AG04450 (cell line): ENCODE results near the gene GGTLC2. TPM values are rescaled to one million over a fixed set of nuclear protein-coding genes. Genes with fewer than 3 reads are reported as not detected.
A peak's percentile ranks its signal among the peaks of the same experiment; 100 is the strongest.
"Not testable (repeated sequence)": the region's sequence is repeated elsewhere in the genome, so short reads cannot be mapped to it uniquely, and the experiment has no call there.

ENCODE experiments used
- CTCF ChIA-PET: fragments of 300-600, 350-600 bp; formaldehyde crosslinking; extraction: SDS; loops from one replicate; lab custom pipeline; 2022; ENCODE audit warnings: antibody characterized with exemption, inconsistent platforms; lab: Charles Lee
- POLR2A ChIA-PET: fragments of 350-600 bp; formaldehyde crosslinking; extraction: SDS; loops from one replicate; lab custom pipeline; 2021; ENCODE audit warnings: antibody characterized with exemption, inconsistent platforms; lab: Yijun Ruan, JAX
- DNase-seq: peaks from one replicate; pipeline ENCODE4 v3.0.0-alpha.2; 2011; ENCODE audit warnings: low read depth, low spot score
- H3K27ac ChIP-seq: one replicate; pipeline ENCODE4 v1.5.1; 2012; ENCODE audit warnings: low read depth, low read length, control low read depth
- H3K27me3 ChIP-seq: one replicate; pipeline ENCODE4 v1.6.0; 2012; ENCODE audit warnings: low read length; ENCODE audit not compliant: control insufficient read depth, insufficient read depth
- H3K4me3 ChIP-seq: 2 replicates; pipeline ENCODE4 v1.5.1; 2011; ENCODE audit warnings: mild to moderate bottlenecking, low read depth, low read length, control low read depth
- H3K9me3 ChIP-seq: 2 replicates; pipeline ENCODE4 v1.5.1; 2012; ENCODE audit warnings: low read length; ENCODE audit not compliant: control insufficient read depth, insufficient read depth
- CTCF ChIP-seq: IDR thresholded peaks from 2 replicates; pipeline ENCODE4 v1.5.1; 2011; ENCODE audit warnings: low read depth, low read length, control low read depth, inconsistent platforms
- polyA plus RNA-seq: library from polyadenylated mRNA; depleted of rRNA; stranded (reverse); fragments of >200 nt; gene quantifications from 2 replicates; pipeline ENCODE4 v1.2.3, GENCODE V29; 2011

GGTLC2 gene
- polyA plus RNA-seq, 1 experiment = not detected

GRCh38 chr22:22619765-22620414 lies 24.5 kb upstream of the GGTLC2 start:
- no peak for TF ChIP-seq CTCF
- ChIA-PET CTCF (interaction anchor here (1.2 kb wide), 1 partner anchor 43 kb away, joined by 3 read pairs; no protein-coding TSS in a partner anchor), POLR2A (no interaction called here)
- DNase-seq = no peak
- H3K27me3 ChIP-seq = peaks cover 12% of the 10 kb centered on the region
- H3K27ac ChIP-seq = no peak overlapping the region
- no peaks in the 10 kb centered on the region for H3K9me3 ChIP-seq
- no peak overlapping the region for H3K4me3 ChIP-seq

- H3K9me3 ChIP-seq, DNase-seq, H3K4me3 ChIP-seq, H3K27me3 ChIP-seq, POLR2A ChIA-PET, CTCF ChIA-PET, H3K27ac ChIP-seq: not testable (repeated sequence)
Measured at GRCh38 chr22:22628546-22629495, 15.6 kb upstream of the GGTLC2 start.

- H3K4me3 ChIP-seq, CTCF ChIA-PET, H3K27ac ChIP-seq, H3K9me3 ChIP-seq, POLR2A ChIA-PET, H3K27me3 ChIP-seq, DNase-seq: not testable (repeated sequence)
Measured at GRCh38 chr22:22631223-22631652, 13.2 kb upstream of the GGTLC2 start.

- H3K27me3 ChIP-seq, H3K9me3 ChIP-seq, DNase-seq, CTCF ChIA-PET, H3K27ac ChIP-seq, POLR2A ChIA-PET, H3K4me3 ChIP-seq: not testable (repeated sequence)
Measured at GRCh38 chr22:22632226-22632625, 12.2 kb upstream of the GGTLC2 start.

GRCh38 chr22:22633533-22633932 lies 10.9 kb upstream of the GGTLC2 start:
- POLR2A ChIA-PET, H3K27me3 ChIP-seq, H3K9me3 ChIP-seq, DNase-seq, H3K4me3 ChIP-seq, CTCF ChIA-PET, H3K27ac ChIP-seq: not testable (repeated sequence)

GRCh38 chr22:22636260-22636659 lies 8.2 kb upstream of the GGTLC2 start:
- DNase-seq, H3K4me3 ChIP-seq, CTCF ChIA-PET, H3K27me3 ChIP-seq, H3K27ac ChIP-seq, H3K9me3 ChIP-seq, POLR2A ChIA-PET: not testable (repeated sequence)
- TF ChIP-seq CTCF = 0 out of 2 replicates have a peak, but pooled peaks have one; percentile 17

GRCh38 chr22:22638313-22638712 lies 6.1 kb upstream of the GGTLC2 start:
- POLR2A ChIA-PET, H3K27ac ChIP-seq, H3K27me3 ChIP-seq, CTCF ChIA-PET, DNase-seq, H3K9me3 ChIP-seq, H3K4me3 ChIP-seq: not testable (repeated sequence)

- CTCF ChIA-PET, POLR2A ChIA-PET, H3K9me3 ChIP-seq, H3K27me3 ChIP-seq, H3K27ac ChIP-seq, H3K4me3 ChIP-seq, DNase-seq: not testable (repeated sequence)
Measured at GRCh38 chr22:22642255-22642654, 2.2 kb upstream of the GGTLC2 start.

GRCh38 chr22:22645969-22646368 lies 1.6 kb downstream of the GGTLC2 start:
- H3K27ac ChIP-seq, DNase-seq, H3K4me3 ChIP-seq, H3K27me3 ChIP-seq, CTCF ChIA-PET, H3K9me3 ChIP-seq, POLR2A ChIA-PET: not testable (repeated sequence)

GRCh38 chr22:22647952-22648351 lies 3.5 kb downstream of the GGTLC2 start:
- H3K27ac ChIP-seq, H3K9me3 ChIP-seq, H3K27me3 ChIP-seq, H3K4me3 ChIP-seq, CTCF ChIA-PET, POLR2A ChIA-PET, DNase-seq: not testable (repeated sequence)
